AG09309 (cell line): ENCODE measurements around the gene CSNK1A1L.
A peak's percentile ranks its signal among the peaks of the same experiment; 100 is the strongest.

ENCODE experiments used
- DNase-seq: peaks from one replicate; pipeline ENCODE4 v3.0.0-alpha.2; 2010; ENCODE audit warnings: low read depth
- H3K4me3 ChIP-seq: 2 replicates; pipeline ENCODE4 v1.5.1; 2011; ENCODE audit warnings: mild to moderate bottlenecking, low read depth, low read length, moderate library complexity; ENCODE audit not compliant: control insufficient read depth
- CTCF ChIP-seq: IDR thresholded peaks from 2 replicates; pipeline ENCODE4 v1.5.1; 2011; ENCODE audit warnings: mild to moderate bottlenecking, low read depth, low read length, inconsistent platforms; ENCODE audit not compliant: insufficient read depth, control insufficient read depth; ENCODE audit errors: missing control alignments

CSNK1A1L gene

GRCh38 chr13:37109051-37109678 is 3.7 kb upstream of the CSNK1A1L start:
- DNase-seq = no peak
- H3K4me3 ChIP-seq = no peak overlapping the region
- peak; percentile 63 for TF ChIP-seq CTCF

- TF ChIP-seq CTCF = no peak
- no peak overlapping the region for H3K4me3 ChIP-seq
- no peak for DNase-seq
Measured at GRCh38 chr13:37107868-37108267, 2.4 kb upstream of the CSNK1A1L start.

- no peak for DNase-seq
- H3K4me3 ChIP-seq = no peak overlapping the region
- TF ChIP-seq CTCF = no peak
Measured at GRCh38 chr13:37107456-37107855, 2.0 kb upstream of the CSNK1A1L start.

- no peak for TF ChIP-seq CTCF
- no peak for DNase-seq
- no peak overlapping the region for H3K4me3 ChIP-seq
Measured at GRCh38 chr13:37106642-37107041, 1.2 kb upstream of the CSNK1A1L start.

GRCh38 chr13:37102896-37103295 is 2.6 kb downstream of the CSNK1A1L start:
- no peak for TF ChIP-seq CTCF
- no peak for DNase-seq
- H3K4me3 ChIP-seq = no peak overlapping the region

GRCh38 chr13:37101201-37101600 is 4.3 kb downstream of the CSNK1A1L start:
- no peak for DNase-seq
- no peak for TF ChIP-seq CTCF
- H3K4me3 ChIP-seq = no peak overlapping the region

- TF ChIP-seq CTCF = no peak
- H3K4me3 ChIP-seq = no peak overlapping the region
- DNase-seq = no peak
Measured at GRCh38 chr13:37100731-37101130, 4.7 kb downstream of the CSNK1A1L start.
